GM23338 (cell line): ENCODE results near the gene RPL7A. TPM values are rescaled to one million over a fixed set of nuclear protein-coding genes. Genes with fewer than 3 reads are reported as not detected.

ENCODE experiments used
- ATAC-seq: fragments of 200-7000 bp; cut with Tn5 transposase; 3 replicates; pipeline ENCODE4 v1.9.1; 2020
- DNase-seq: peaks from one replicate; pipeline ENCODE4 v3.0.0-alpha.2; 2015; ENCODE audit warnings: low spot score
- H2AFZ ChIP-seq: fragments of 200-600 bp; sonication (generic); 2 replicates; pipeline ENCODE4 v1.8.0; 2016; ENCODE audit warnings: antibody characterized with exemption, mild to moderate bottlenecking, moderate library complexity
- H3F3A ChIP-seq: fragments of 200-600 bp; sonication (generic); replicated peaks from 2 replicates; pipeline ENCODE4 v1.8.0; 2017; ENCODE audit warnings: antibody characterized with exemption, mixed run types, low read depth
- H3K27ac ChIP-seq: fragments of 200-600 bp; sonication (generic); 2 replicates; pipeline ENCODE4 v1.6.1; 2016; ENCODE audit warnings: low read depth
- H3K27me3 ChIP-seq: fragments of 200-600 bp; sonication (generic); 2 replicates; pipeline ENCODE4 v1.8.0; 2016; ENCODE audit warnings: mild to moderate bottlenecking, mixed run types, moderate library complexity; ENCODE audit not compliant: insufficient read depth
- H3K36me3 ChIP-seq: fragments of 200-600 bp; sonication (generic); 2 replicates; pipeline ENCODE4 v1.8.0; 2016; ENCODE audit warnings: mild to moderate bottlenecking; ENCODE audit not compliant: insufficient read depth
- H3K4me1 ChIP-seq: fragments of 200-600 bp; sonication (generic); 2 replicates; pipeline ENCODE4 v1.8.0; 2016; ENCODE audit warnings: mild to moderate bottlenecking, moderate library complexity; ENCODE audit not compliant: insufficient read depth
- H3K4me2 ChIP-seq: fragments of 200-600 bp; sonication (generic); 2 replicates; pipeline ENCODE4 v1.7.1; 2017; ENCODE audit warnings: mixed run types
- H3K4me3 ChIP-seq: fragments of 200-600 bp; sonication (generic); 2 replicates; pipeline ENCODE4 v1.6.1; 2016; ENCODE audit warnings: mixed run types
- H3K79me2 ChIP-seq: fragments of 200-600 bp; sonication (generic); replicated peaks from 2 replicates; pipeline ENCODE4 v1.8.0; 2017; ENCODE audit warnings: mild to moderate bottlenecking; ENCODE audit not compliant: insufficient read depth
- H3K9me2 ChIP-seq: fragments of 200-600 bp; sonication (generic); 2 replicates; pipeline ENCODE4 v1.8.0; 2017; ENCODE audit not compliant: insufficient read depth
- H4K20me1 ChIP-seq: fragments of 200-600 bp; sonication (generic); replicated peaks from 2 replicates; pipeline ENCODE4 v1.8.0; 2017; ENCODE audit warnings: mild to moderate bottlenecking; ENCODE audit not compliant: insufficient read depth
- H3K27ac Mint-ChIP-seq: 2 replicates; pipeline ENCODE4 v1.8.0; 2020; ENCODE audit warnings: inconsistent platforms, mild to moderate bottlenecking, moderate library complexity, mixed read lengths
- H3K27me3 Mint-ChIP-seq: 3 replicates; pipeline ENCODE4 v1.8.0; 2022; ENCODE audit warnings: low read depth, mild to moderate bottlenecking, moderate library complexity, mixed read lengths, inconsistent platforms; ENCODE audit not compliant: insufficient read depth, poor library complexity
- H3K36me3 Mint-ChIP-seq: 3 replicates; pipeline ENCODE4 v1.8.0; 2021; ENCODE audit warnings: low read depth, mild to moderate bottlenecking, inconsistent platforms, moderate library complexity, mixed read lengths
- H3K4me1 Mint-ChIP-seq: 3 replicates; pipeline ENCODE4 v1.8.0; 2020; ENCODE audit warnings: mild to moderate bottlenecking, inconsistent platforms, mixed read lengths
- H3K4me3 Mint-ChIP-seq: 3 replicates; pipeline ENCODE4 v1.8.0; 2021; ENCODE audit warnings: moderate library complexity, mild to moderate bottlenecking, inconsistent platforms, mixed read lengths
- H3K9me3 Mint-ChIP-seq: 3 replicates; pipeline ENCODE4 v1.8.0; 2020; ENCODE audit warnings: moderate library complexity, mild to moderate bottlenecking, inconsistent platforms, mixed read lengths
- CREB1 ChIP-seq: fragments of 250-450 bp; sonication (Bioruptor Pico); IDR thresholded peaks from 2 replicates; pipeline ENCODE4 v1.5.0; 2020; ENCODE audit warnings: low read depth, mild to moderate bottlenecking, moderate library complexity
- EZH2phosphoT487 ChIP-seq: fragments of 200-600 bp; sonication (generic); IDR thresholded peaks from one replicate; pipeline ENCODE4 v1.8.1; 2018; ENCODE audit warnings: antibody characterized with exemption; ENCODE audit not compliant: unreplicated experiment
- POLR2AphosphoS5 ChIP-seq: IDR thresholded peaks from 2 replicates; pipeline ENCODE4 v1.6.1; 2016; ENCODE audit warnings: antibody characterized with exemption, low read depth
- ZNF114 ChIP-seq: fragments of 250-450 bp; sonication (Bioruptor Pico); IDR thresholded peaks from 2 replicates; pipeline ENCODE4 v1.5.0; 2020; ENCODE audit warnings: mild to moderate bottlenecking, moderate library complexity
- polyA plus RNA-seq: library from polyadenylated mRNA; unstranded; fragments of >200 nt; fragmentation: Nextera tagmentation; extraction: Ambion mirVana; gene quantifications from 2 replicates; pipeline ENCODE4 v1.2.1, GENCODE V29; 2016
- total RNA-seq: library from RNA; depleted of rRNA; stranded (reverse); fragments of >200 nt; shearing (Covaris generic); gene quantifications from 2 replicates; pipeline ENCODE4 v1.2.3, GENCODE V29; 2014
- TF ChIP-seq, protein P1 (sequence below): IDR thresholded peaks from 2 replicates; pipeline ENCODE4 v1.6.1; 2016; ENCODE audit warnings: antibody characterized with exemption
- TF ChIP-seq, protein P2 (sequence below), 2 experiments: fragments of 200-600 bp in 1 of 2; sonication (generic) in 1 of 2; conservative IDR thresholded peaks; 2 replicates each; pipeline versions ENCODE4 v1.5.1 to v1.6.1; 2016 to 2017; ENCODE audit warnings: antibody characterized with exemption in 2 of 2, low read depth in 2 of 2, mild to moderate bottlenecking in 2 of 2, moderate library complexity in 1 of 2
- TF ChIP-seq, protein P3 (sequence below): fragments of 250-450 bp; sonication (Bioruptor Pico); IDR thresholded peaks from 2 replicates; pipeline ENCODE4 v1.5.0; 2020; ENCODE audit warnings: mild to moderate bottlenecking, moderate library complexity

The RPL7A gene
- total and polyA plus RNA-seq, 2 experiments from 2014 or later: 1,644 to 2,020 TPM

DNA sequence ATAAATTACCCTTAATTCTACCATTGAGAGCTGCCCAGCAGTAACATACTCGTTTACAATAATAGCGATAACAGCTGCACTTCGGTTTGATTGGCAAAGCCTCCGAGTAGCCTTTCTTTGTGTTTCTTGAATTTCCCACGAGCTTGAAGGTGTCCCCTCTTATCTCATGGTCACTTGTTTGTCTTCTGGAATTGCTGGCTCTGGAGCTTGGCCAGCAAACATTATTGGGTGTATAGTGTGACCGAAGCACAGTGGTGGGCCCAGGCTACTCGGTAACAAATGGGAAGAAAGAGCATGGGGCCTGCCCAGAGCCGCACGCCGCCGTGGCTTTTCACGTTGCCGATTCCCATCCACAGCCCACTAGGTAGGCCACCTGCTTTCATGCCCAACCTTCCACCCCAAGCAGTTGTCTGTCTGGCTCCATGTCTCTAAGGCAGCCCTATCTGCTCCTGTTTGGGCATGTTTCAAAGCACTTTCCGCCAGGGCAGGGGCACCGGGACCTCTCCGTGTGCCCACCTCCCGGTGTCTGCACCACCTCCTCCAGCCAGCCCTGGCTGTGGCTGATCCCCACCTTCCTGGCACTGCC lies 36.8 kb downstream of the RPL7A start:
- Mint-ChIP-seq H3K4me1 (no peaks in the 10 kb centered on the region), H3K36me3 (no peaks in the 10 kb centered on the region), H3K4me3 (no peak overlapping the region), H3K27me3 (peaks cover 7% of the 10 kb centered on the region), H3K27ac (no peak overlapping the region), H3K9me3 (peaks cover 2% of the 10 kb centered on the region)
- Histone ChIP-seq H3K4me2 (no peak overlapping the region), H3K79me2 (no peaks in the 10 kb centered on the region), H3K36me3 (no peaks in the 10 kb centered on the region), H3K27me3 (no peaks in the 10 kb centered on the region), H3K27ac (no peak overlapping the region), H3K4me1 (no peaks in the 10 kb centered on the region), H2AFZ (no peak overlapping the region), H4K20me1 (no peaks in the 10 kb centered on the region), H3K4me3 (no peak overlapping the region), H3F3A (no peaks in the 10 kb centered on the region), H3K9me2 (peaks cover 11% of the 10 kb centered on the region; the same call in 1 of the 2 replicates)
- ATAC-seq: no peak
- TF ChIP-seq, protein P1, sequence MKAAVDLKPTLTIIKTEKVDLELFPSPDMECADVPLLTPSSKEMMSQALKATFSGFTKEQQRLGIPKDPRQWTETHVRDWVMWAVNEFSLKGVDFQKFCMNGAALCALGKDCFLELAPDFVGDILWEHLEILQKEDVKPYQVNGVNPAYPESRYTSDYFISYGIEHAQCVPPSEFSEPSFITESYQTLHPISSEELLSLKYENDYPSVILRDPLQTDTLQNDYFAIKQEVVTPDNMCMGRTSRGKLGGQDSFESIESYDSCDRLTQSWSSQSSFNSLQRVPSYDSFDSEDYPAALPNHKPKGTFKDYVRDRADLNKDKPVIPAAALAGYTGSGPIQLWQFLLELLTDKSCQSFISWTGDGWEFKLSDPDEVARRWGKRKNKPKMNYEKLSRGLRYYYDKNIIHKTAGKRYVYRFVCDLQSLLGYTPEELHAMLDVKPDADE: no peak
- TF ChIP-seq, protein P2, sequence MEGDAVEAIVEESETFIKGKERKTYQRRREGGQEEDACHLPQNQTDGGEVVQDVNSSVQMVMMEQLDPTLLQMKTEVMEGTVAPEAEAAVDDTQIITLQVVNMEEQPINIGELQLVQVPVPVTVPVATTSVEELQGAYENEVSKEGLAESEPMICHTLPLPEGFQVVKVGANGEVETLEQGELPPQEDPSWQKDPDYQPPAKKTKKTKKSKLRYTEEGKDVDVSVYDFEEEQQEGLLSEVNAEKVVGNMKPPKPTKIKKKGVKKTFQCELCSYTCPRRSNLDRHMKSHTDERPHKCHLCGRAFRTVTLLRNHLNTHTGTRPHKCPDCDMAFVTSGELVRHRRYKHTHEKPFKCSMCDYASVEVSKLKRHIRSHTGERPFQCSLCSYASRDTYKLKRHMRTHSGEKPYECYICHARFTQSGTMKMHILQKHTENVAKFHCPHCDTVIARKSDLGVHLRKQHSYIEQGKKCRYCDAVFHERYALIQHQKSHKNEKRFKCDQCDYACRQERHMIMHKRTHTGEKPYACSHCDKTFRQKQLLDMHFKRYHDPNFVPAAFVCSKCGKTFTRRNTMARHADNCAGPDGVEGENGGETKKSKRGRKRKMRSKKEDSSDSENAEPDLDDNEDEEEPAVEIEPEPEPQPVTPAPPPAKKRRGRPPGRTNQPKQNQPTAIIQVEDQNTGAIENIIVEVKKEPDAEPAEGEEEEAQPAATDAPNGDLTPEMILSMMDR (conservative IDR thresholded peaks at IDR 0.05; ENCODE audit: low read depth in 2 of 2): no peak
- TF ChIP-seq POLR2AphosphoS5 (no peak), ZNF114 (CRISPR knock-in tag) (no peak), CREB1 (CRISPR knock-in tag) (no peak), EZH2phosphoT487 (no peak)
- TF ChIP-seq, protein P3, sequence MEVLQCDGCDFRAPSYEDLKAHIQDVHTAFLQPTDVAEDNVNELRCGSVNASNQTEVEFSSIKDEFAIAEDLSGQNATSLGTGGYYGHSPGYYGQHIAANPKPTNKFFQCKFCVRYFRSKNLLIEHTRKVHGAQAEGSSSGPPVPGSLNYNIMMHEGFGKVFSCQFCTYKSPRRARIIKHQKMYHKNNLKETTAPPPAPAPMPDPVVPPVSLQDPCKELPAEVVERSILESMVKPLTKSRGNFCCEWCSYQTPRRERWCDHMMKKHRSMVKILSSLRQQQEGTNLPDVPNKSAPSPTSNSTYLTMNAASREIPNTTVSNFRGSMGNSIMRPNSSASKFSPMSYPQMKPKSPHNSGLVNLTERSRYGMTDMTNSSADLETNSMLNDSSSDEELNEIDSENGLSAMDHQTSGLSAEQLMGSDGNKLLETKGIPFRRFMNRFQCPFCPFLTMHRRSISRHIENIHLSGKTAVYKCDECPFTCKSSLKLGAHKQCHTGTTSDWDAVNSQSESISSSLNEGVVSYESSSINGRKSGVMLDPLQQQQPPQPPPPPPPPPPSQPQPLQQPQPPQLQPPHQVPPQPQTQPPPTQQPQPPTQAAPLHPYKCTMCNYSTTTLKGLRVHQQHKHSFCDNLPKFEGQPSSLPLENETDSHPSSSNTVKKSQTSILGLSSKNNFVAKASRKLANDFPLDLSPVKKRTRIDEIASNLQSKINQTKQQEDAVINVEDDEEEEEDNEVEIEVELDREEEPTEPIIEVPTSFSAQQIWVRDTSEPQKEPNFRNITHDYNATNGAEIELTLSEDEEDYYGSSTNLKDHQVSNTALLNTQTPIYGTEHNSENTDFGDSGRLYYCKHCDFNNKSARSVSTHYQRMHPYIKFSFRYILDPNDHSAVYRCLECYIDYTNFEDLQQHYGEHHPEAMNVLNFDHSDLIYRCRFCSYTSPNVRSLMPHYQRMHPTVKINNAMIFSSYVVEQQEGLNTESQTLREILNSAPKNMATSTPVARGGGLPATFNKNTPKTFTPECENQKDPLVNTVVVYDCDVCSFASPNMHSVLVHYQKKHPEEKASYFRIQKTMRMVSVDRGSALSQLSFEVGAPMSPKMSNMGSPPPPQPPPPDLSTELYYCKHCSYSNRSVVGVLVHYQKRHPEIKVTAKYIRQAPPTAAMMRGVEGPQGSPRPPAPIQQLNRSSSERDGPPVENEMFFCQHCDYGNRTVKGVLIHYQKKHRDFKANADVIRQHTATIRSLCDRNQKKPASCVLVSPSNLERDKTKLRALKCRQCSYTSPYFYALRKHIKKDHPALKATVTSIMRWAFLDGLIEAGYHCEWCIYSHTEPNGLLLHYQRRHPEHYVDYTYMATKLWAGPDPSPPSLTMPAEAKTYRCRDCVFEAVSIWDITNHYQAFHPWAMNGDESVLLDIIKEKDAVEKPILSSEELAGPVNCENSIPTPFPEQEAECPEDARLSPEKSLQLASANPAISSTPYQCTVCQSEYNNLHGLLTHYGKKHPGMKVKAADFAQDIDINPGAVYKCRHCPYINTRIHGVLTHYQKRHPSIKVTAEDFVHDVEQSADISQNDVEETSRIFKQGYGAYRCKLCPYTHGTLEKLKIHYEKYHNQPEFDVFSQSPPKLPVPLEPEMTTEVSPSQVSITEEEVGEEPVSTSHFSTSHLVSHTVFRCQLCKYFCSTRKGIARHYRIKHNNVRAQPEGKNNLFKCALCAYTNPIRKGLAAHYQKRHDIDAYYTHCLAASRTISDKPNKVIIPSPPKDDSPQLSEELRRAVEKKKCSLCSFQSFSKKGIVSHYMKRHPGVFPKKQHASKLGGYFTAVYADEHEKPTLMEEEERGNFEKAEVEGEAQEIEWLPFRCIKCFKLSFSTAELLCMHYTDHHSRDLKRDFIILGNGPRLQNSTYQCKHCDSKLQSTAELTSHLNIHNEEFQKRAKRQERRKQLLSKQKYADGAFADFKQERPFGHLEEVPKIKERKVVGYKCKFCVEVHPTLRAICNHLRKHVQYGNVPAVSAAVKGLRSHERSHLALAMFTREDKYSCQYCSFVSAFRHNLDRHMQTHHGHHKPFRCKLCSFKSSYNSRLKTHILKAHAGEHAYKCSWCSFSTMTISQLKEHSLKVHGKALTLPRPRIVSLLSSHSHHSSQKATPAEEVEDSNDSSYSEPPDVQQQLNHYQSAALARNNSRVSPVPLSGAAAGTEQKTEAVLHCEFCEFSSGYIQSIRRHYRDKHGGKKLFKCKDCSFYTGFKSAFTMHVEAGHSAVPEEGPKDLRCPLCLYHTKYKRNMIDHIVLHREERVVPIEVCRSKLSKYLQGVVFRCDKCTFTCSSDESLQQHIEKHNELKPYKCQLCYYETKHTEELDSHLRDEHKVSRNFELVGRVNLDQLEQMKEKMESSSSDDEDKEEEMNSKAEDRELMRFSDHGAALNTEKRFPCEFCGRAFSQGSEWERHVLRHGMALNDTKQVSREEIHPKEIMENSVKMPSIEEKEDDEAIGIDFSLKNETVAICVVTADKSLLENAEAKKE: no peak
- DNase-seq: no peak
